ENCODE results near the gene RAP1A. TPM values are rescaled to one million over a fixed set of nuclear protein-coding genes. Genes with fewer than 3 reads are reported as not detected.

The RAP1A gene
- total RNA-seq, 1 experiment from 2014 or later, result 25.4 TPM

GRCh38 chr1:111725192-111725591 is 105.6 kb downstream of the RAP1A start:
- POLR2A ChIA-PET, result interaction anchor here (1.6 kb wide), 1 partner anchor 13 kb away, joined by 3 read pairs; no protein-coding TSS in a partner anchor
- peak; percentile 16 for ATAC-seq
- Mint-ChIP-seq H3K4me3 (no peak overlapping the region), H3K4me1 (peaks cover 64% of the 10 kb centered on the region), H3K36me3 (peaks cover 11% of the 10 kb centered on the region; the same call in 1 of the 2 replicates), H3K9me3 (no peaks in the 10 kb centered on the region), H3K27me3 (ENCODE audit: low read depth) (no peaks in the 10 kb centered on the region), H3K27ac (no peak overlapping the region)
- TF ChIP-seq USF1 (CRISPR knock-in tag; IDR thresholded peaks at IDR 0.05), result peak; percentile 52; the same call in 1 of the 2 replicates
- no peak for TF ChIP-seq RORB (CRISPR knock-in tag; IDR thresholded peaks at IDR 0.05)
- peak; percentile 55 for TF ChIP-seq USF2 (CRISPR knock-in tag; IDR thresholded peaks at IDR 0.05)
- 0 out of 2 replicates have a peak, but pooled peaks have one; percentile 33 for TF ChIP-seq ESRRA (CRISPR knock-in tag; IDR thresholded peaks at IDR 0.05; ENCODE audit: borderline replicate concordance)
- no peak for DNase-seq (ENCODE audit: low spot score)
- CTCF ChIA-PET, result interaction anchor here (0.6 to 2.7 kb wide), 7 partner anchors 9 to 243 kb away, joined by 3 to 14 read pairs (median 4); partner anchors contain the start of gene INKA2

GRCh38 chr1:111727056-111727455 is 107.5 kb downstream of the RAP1A start:
- Mint-ChIP-seq H3K36me3 (peaks cover 11% of the 10 kb centered on the region; the same call in 1 of the 2 replicates), H3K4me3 (no peak overlapping the region), H3K27me3 (ENCODE audit: low read depth) (no peaks in the 10 kb centered on the region), H3K9me3 (no peaks in the 10 kb centered on the region), H3K27ac (no peak overlapping the region), H3K4me1 (peaks cover 52% of the 10 kb centered on the region)
- DNase-seq (ENCODE audit: low spot score) (no peak), ATAC-seq (no peak)
- CTCF ChIA-PET, result interaction anchor here (1.7 kb wide), 1 partner anchor 20 kb away, joined by 4 read pairs; no protein-coding TSS in a partner anchor
- no peak for TF ChIP-seq PRRX2 (CRISPR knock-in tag; IDR thresholded peaks at IDR 0.05)
- TF ChIP-seq CREB1 (CRISPR knock-in tag; IDR thresholded peaks at IDR 0.05), result no peak
- no peak for TF ChIP-seq ERG (CRISPR knock-in tag; IDR thresholded peaks at IDR 0.05)
- TF ChIP-seq NR1H2 (CRISPR knock-in tag; IDR thresholded peaks at IDR 0.05), result no peak
- no peak for TF ChIP-seq RELA (CRISPR knock-in tag; IDR thresholded peaks at IDR 0.05; ENCODE audit: borderline replicate concordance)
- no peak for TF ChIP-seq GTF2I (CRISPR knock-in tag; conservative IDR thresholded peaks at IDR 0.05)
- no peak for TF ChIP-seq E2F1 (CRISPR knock-in tag; IDR thresholded peaks at IDR 0.05)
- TF ChIP-seq IRF2 (CRISPR knock-in tag; IDR thresholded peaks at IDR 0.05; ENCODE audit: borderline replicate concordance, low read depth), result no peak
- no peak for TF ChIP-seq RORB (CRISPR knock-in tag; IDR thresholded peaks at IDR 0.05)
- TF ChIP-seq USF1 (CRISPR knock-in tag; IDR thresholded peaks at IDR 0.05), result no peak
- TF ChIP-seq ZNF425 (CRISPR knock-in tag; conservative IDR thresholded peaks at IDR 0.05), result no peak
- POLR2A ChIA-PET, result interaction anchor here (0.6 kb wide), 1 partner anchor 10 kb away, joined by 4 read pairs; no protein-coding TSS in a partner anchor
